ENCODE measurements around the gene SLC11A1.

The SLC11A1 gene

DNA sequence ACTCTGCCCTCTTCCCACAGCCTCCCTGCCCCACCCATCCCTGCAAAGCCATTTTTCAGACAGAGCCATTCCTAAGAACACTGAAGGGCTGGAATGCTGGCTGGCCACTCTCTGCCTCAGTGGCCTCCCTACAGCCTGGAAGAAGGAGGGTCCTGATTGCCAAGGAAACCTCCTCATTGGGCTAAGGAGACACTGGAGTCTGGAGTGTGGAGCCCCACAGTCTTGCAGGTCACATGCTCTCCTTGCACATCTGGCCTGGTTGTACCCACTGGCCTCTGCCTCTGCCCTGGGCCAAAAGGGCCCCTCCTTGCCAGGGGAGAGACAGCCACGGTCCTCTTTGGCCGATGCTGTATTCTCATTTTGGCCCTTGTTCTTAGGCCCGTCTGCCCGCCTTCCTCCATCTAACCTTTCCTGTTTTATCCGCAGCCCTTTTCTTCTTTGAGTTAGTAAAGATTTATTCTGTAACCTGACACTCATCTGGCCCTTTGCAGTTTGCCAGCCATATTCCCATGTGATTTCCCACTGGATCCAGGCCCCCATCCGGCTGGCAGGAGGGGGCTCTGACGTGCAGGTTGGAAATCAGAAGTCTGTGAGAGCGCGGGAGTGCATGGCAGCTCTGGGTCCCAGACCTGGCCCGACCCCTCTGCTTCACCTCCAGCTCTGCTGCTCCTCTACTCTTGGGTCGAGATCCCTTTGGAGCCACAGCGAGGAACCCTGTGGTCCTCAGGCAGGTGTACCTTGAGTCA lies 36.4 kb upstream of the SLC11A1 start:
- no peak for DNase-seq (ENCODE audit: low spot score)
- Histone ChIP-seq H3K9me3 (ENCODE audit: severe bottlenecking) (peaks cover under 1% of the 10 kb centered on the region), H3K4me3 (ENCODE audit: severe bottlenecking) (no peak overlapping the region), H3K36me3 (ENCODE audit: low read depth) (no peaks in the 10 kb centered on the region), H3K27me3 (ENCODE audit: insufficient read depth, poor library complexity, severe bottlenecking) (no peaks in the 10 kb centered on the region), H3K4me1 (ENCODE audit: insufficient read depth, poor library complexity, severe bottlenecking) (no peaks in the 10 kb centered on the region), H3K27ac (ENCODE audit: poor library complexity, severe bottlenecking) (no peak overlapping the region)
- ATAC-seq (ENCODE audit: low read depth) = no peak
- TF ChIP-seq, protein P1, sequence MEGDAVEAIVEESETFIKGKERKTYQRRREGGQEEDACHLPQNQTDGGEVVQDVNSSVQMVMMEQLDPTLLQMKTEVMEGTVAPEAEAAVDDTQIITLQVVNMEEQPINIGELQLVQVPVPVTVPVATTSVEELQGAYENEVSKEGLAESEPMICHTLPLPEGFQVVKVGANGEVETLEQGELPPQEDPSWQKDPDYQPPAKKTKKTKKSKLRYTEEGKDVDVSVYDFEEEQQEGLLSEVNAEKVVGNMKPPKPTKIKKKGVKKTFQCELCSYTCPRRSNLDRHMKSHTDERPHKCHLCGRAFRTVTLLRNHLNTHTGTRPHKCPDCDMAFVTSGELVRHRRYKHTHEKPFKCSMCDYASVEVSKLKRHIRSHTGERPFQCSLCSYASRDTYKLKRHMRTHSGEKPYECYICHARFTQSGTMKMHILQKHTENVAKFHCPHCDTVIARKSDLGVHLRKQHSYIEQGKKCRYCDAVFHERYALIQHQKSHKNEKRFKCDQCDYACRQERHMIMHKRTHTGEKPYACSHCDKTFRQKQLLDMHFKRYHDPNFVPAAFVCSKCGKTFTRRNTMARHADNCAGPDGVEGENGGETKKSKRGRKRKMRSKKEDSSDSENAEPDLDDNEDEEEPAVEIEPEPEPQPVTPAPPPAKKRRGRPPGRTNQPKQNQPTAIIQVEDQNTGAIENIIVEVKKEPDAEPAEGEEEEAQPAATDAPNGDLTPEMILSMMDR (IDR thresholded peaks at IDR 0.05; ENCODE audit: poor library complexity, severe bottlenecking) = no peak

DNA sequence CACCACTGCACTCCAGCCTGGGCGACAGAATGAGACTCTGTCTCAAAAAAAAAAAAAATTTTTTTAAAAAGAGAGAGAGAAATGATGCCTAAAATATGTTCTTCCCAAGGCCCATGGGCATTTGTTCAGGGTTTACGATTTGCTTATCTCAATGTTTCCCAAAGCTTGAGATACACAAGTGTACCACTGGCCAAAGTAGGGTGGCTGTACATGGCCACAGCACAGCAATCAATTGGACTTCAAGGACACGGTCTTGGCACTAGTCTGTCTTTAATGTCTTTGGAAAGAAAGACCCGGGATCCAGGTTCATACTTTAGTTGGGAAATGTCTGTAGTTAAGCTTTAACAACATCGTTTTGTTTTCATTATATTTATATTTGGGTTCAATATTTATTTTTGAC lies 34.9 kb upstream of the SLC11A1 start:
- H3K4me3 ChIP-seq (ENCODE audit: severe bottlenecking) = no peak overlapping the region
- H3K27ac ChIP-seq (ENCODE audit: poor library complexity, severe bottlenecking) = no peak overlapping the region
- no peak for DNase-seq (ENCODE audit: low spot score)
- H3K9me3 ChIP-seq (ENCODE audit: severe bottlenecking) = peaks cover 3% of the 10 kb centered on the region
- no peaks in the 10 kb centered on the region for H3K4me1 ChIP-seq (ENCODE audit: insufficient read depth, poor library complexity, severe bottlenecking)
- TF ChIP-seq, protein P1 (IDR thresholded peaks at IDR 0.05; ENCODE audit: poor library complexity, severe bottlenecking) = no peak
- no peak for ATAC-seq (ENCODE audit: low read depth)
- H3K36me3 ChIP-seq (ENCODE audit: low read depth) = no peaks in the 10 kb centered on the region
- H3K27me3 ChIP-seq (ENCODE audit: insufficient read depth, poor library complexity, severe bottlenecking) = no peaks in the 10 kb centered on the region

DNA sequence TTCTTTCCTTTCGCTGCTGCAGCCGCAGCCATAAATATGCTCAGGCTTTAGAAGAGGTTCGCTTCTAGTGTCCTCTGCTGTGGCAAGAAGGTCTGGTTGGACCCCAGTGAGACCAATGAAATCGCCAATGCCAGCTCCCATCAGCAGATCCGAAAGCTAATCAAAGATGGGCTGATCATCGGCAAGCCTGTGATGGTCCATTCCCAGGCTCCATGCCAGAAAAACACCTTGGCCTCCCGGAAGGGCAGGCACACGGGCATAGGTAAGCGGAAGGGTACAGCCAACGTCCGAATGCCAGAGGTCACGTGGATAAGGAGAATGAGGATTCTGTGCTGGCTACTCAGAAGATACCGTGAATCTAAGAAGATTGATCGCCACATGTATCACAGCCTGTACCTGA lies 28.0 kb upstream of the SLC11A1 start:
- Histone ChIP-seq H3K4me3 (ENCODE audit: severe bottlenecking) (no peak overlapping the region), H3K27me3 (ENCODE audit: insufficient read depth, poor library complexity, severe bottlenecking) (no peaks in the 10 kb centered on the region), H3K4me1 (ENCODE audit: insufficient read depth, poor library complexity, severe bottlenecking) (no peaks in the 10 kb centered on the region), H3K9me3 (ENCODE audit: severe bottlenecking) (peaks cover 3% of the 10 kb centered on the region), H3K36me3 (ENCODE audit: low read depth) (no peaks in the 10 kb centered on the region), H3K27ac (ENCODE audit: poor library complexity, severe bottlenecking) (no peak overlapping the region)
- no peak for DNase-seq (ENCODE audit: low spot score)
- no peak for ATAC-seq (ENCODE audit: low read depth)
- TF ChIP-seq, protein P1 (IDR thresholded peaks at IDR 0.05; ENCODE audit: poor library complexity, severe bottlenecking) = no peak

DNA sequence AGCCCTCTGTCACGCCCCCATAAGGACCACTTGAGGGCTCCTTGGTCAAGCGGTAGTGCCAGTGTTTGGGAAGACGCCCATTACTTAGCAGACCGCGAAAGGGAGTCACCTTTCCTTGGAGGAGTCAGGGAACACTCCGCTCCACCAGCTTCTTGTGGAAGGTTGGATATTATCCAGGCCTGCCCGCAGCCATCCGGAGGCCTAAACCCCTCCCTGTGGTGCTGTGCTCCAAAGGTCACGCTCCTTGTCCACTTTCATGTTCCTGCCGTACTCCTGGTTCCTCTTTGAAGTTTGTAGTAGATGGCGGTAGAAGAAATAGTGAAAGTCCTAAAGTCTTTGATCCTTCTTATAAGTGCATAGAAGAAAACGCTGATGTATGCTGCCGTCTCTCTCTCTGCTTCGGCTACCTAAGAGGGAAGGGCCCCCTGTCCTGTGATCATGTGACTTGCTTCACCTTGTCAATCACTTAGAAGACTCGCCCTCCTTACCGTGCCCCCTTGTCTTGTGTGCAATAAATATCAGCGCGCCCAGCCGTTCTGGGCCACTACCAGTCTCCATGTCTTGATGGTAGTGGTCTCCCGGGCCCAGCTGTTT lies 27.1 kb upstream of the SLC11A1 start:
- ATAC-seq (ENCODE audit: low read depth) (no peak), DNase-seq (ENCODE audit: low spot score) (no peak)
- no peaks in the 10 kb centered on the region for H3K4me1 ChIP-seq (ENCODE audit: insufficient read depth, poor library complexity, severe bottlenecking)
- TF ChIP-seq, protein P1 (IDR thresholded peaks at IDR 0.05; ENCODE audit: poor library complexity, severe bottlenecking) = no peak
- H3K27ac ChIP-seq (ENCODE audit: poor library complexity, severe bottlenecking) = no peak overlapping the region
- H3K27me3 ChIP-seq (ENCODE audit: insufficient read depth, poor library complexity, severe bottlenecking) = no peaks in the 10 kb centered on the region
- no peaks in the 10 kb centered on the region for H3K36me3 ChIP-seq (ENCODE audit: low read depth)
- H3K4me3 ChIP-seq (ENCODE audit: severe bottlenecking) = no peak overlapping the region
- peaks cover 3% of the 10 kb centered on the region for H3K9me3 ChIP-seq (ENCODE audit: severe bottlenecking)
